Activated naive CD8-positive, alpha-beta T cell treated with anti-CD3 and anti-CD28 coated beads, Interleukin-2, amount 50 U/mL, for 16 hours (primary cell): ENCODE data around the gene ZNF628.

Source experiments
- DNase-seq: peaks from one replicate; pipeline ENCODE4 v3.0.0-alpha.2; 2020; ENCODE audit warnings: low read depth, low spot score

The ZNF628 gene

GRCh38 chr19:55465460-55466240 lies 10.8 kb upstream of the ZNF628 start:
- no peak for DNase-seq

- no peak for DNase-seq
Measured at GRCh38 chr19:55466241-55466614, 10.2 kb upstream of the ZNF628 start.

GRCh38 chr19:55467236-55468053 lies 9.0 kb upstream of the ZNF628 start:
- no peak for DNase-seq

- no peak for DNase-seq
Measured at GRCh38 chr19:55468054-55468393, 8.4 kb upstream of the ZNF628 start.

- DNase-seq, result no peak
Measured at GRCh38 chr19:55471266-55471665, 5.2 kb upstream of the ZNF628 start.

- DNase-seq, result no peak
Measured at GRCh38 chr19:55472463-55472862, 4.0 kb upstream of the ZNF628 start.

- DNase-seq, result no peak
Measured at GRCh38 chr19:55473225-55474012, 3.0 kb upstream of the ZNF628 start.

- no peak for DNase-seq
Measured at GRCh38 chr19:55474269-55475265, 1.9 kb upstream of the ZNF628 start.

- DNase-seq, result no peak
Measured at GRCh38 chr19:55477905-55478304, 1.5 kb downstream of the ZNF628 start.

GRCh38 chr19:55478364-55478763 lies 1.9 kb downstream of the ZNF628 start:
- no peak for DNase-seq

- DNase-seq, result no peak
Measured at GRCh38 chr19:55479045-55479444, 2.6 kb downstream of the ZNF628 start.

GRCh38 chr19:55479451-55480230 lies 3.2 kb downstream of the ZNF628 start:
- DNase-seq, result no peak

- no peak for DNase-seq
Measured at GRCh38 chr19:55481148-55481793, 4.9 kb downstream of the ZNF628 start.

GRCh38 chr19:55481794-55482155 lies 5.4 kb downstream of the ZNF628 start:
- DNase-seq, result no peak

- DNase-seq, result no peak
Measured at GRCh38 chr19:55482156-55482961, 5.9 kb downstream of the ZNF628 start.

GRCh38 chr19:55482967-55483705 lies 6.7 kb downstream of the ZNF628 start:
- no peak for DNase-seq

GRCh38 chr19:55483706-55484592 lies 7.5 kb downstream of the ZNF628 start:
- DNase-seq, result no peak
